Endothelial cell of umbilical vein (primary cell): ENCODE measurements around the gene EHMT1. TPM values are rescaled to one million over a fixed set of nuclear protein-coding genes. Genes with fewer than 3 reads are reported as not detected.

Experiments
- BruUV-seq: library from RNA; stranded (reverse); fragments of 400-500 nt; replicated peaks from 2 replicates; lab custom pipeline; 2021; lab: Mats Ljungman, UMichigan
- CTCF ChIA-PET: fragments of 300-600, 350-600 bp; sonication (Branson Sonifier 250); formaldehyde crosslinking; loops from one replicate; lab custom pipeline; 2021; ENCODE audit warnings: antibody characterized with exemption, inconsistent platforms; lab: Charles Lee
- POLR2A ChIA-PET: fragments of 300-600, 350-600 bp; sonication (Branson Sonifier 250); formaldehyde crosslinking; loops from one replicate; lab custom pipeline; 2021; ENCODE audit warnings: antibody characterized with exemption, inconsistent platforms; lab: Charles Lee
- DNase-seq: peaks from one replicate; pipeline ENCODE4 v3.0.0-alpha.2; 2011; ENCODE audit warnings: low read depth, low spot score
- FAIRE-seq: peaks from 2 replicates; lab custom pipeline; 2011; peaks lifted over from hg19 to GRCh38; lab: Jason Lieb, UNC
- H2AFZ ChIP-seq: 2 replicates; pipeline ENCODE4 v1.6.0; 2012; ENCODE audit warnings: low read depth, low read length, control low read depth, inconsistent platforms
- H3K27ac ChIP-seq: 2 replicates; pipeline ENCODE4 v1.5.1; 2011; ENCODE audit warnings: low read depth, mild to moderate bottlenecking, control low read depth, low read length, moderate library complexity; ENCODE audit not compliant: insufficient read depth
- H3K27me3 ChIP-seq, 2 experiments: 2 replicates each; pipeline versions ENCODE4 v1.6.0 to v1.6.1; 2011; ENCODE audit warnings: low read length in 2 of 2, mixed read lengths in 1 of 2; ENCODE audit not compliant: control insufficient read depth in 2 of 2, insufficient read depth in 2 of 2
- H3K36me3 ChIP-seq, 2 experiments: 2 replicates in 1 of 2; 3 replicates in 1 of 2; pipeline ENCODE4 v1.5.1; 2011; ENCODE audit warnings: low read length in 2 of 2, mild to moderate bottlenecking in 1 of 2, moderate library complexity in 1 of 2; ENCODE audit not compliant: control insufficient read depth in 2 of 2, insufficient read depth in 2 of 2; ENCODE audit errors: extremely low read depth in 1 of 2
- H3K4me1 ChIP-seq: 3 replicates; pipeline ENCODE4 v1.5.1; 2011; ENCODE audit warnings: mild to moderate bottlenecking, low read length; ENCODE audit not compliant: control insufficient read depth, insufficient read depth; ENCODE audit errors: extremely low read depth
- H3K4me2 ChIP-seq: 2 replicates; pipeline ENCODE4 v1.6.1; 2011; ENCODE audit warnings: low read length, control low read depth, mixed read lengths; ENCODE audit not compliant: insufficient read depth
- H3K4me3 ChIP-seq, 3 experiments: fragments of 200-600 bp in 1 of 3; sonication (generic), shearing (Covaris generic) in 1 of 3; replicated peaks in 1 of 3; 2 replicates each; pipeline ENCODE4 v1.5.1; 2011 to 2016; ENCODE audit warnings: control low read depth in 3 of 3, low read length in 3 of 3, mild to moderate bottlenecking in 2 of 3, inconsistent platforms in 1 of 3, low read depth in 1 of 3, moderate library complexity in 1 of 3; ENCODE audit not compliant: insufficient read depth in 1 of 3
- H3K79me2 ChIP-seq: 2 replicates; pipeline ENCODE4 v1.6.0; 2012; ENCODE audit warnings: low read length, inconsistent platforms; ENCODE audit not compliant: control insufficient read depth, insufficient read depth
- H3K9ac ChIP-seq: replicated peaks from 2 replicates; pipeline ENCODE3; 2011; ENCODE audit warnings: low read length, control low read depth; ENCODE audit not compliant: insufficient read depth; ENCODE audit errors: extremely low read depth
- H3K9me1 ChIP-seq: replicated peaks from 3 replicates; pipeline ENCODE4 v1.6.0; 2011; ENCODE audit warnings: mild to moderate bottlenecking, low read length; ENCODE audit not compliant: control insufficient read depth, insufficient read depth; ENCODE audit errors: extremely low read depth
- H3K9me3 ChIP-seq: replicated peaks from 2 replicates; pipeline ENCODE4 v1.5.1; 2012; ENCODE audit warnings: low read length, inconsistent platforms; ENCODE audit not compliant: control insufficient read depth, insufficient read depth
- H4K20me1 ChIP-seq: replicated peaks from 2 replicates; pipeline ENCODE3; 2011; ENCODE audit warnings: mild to moderate bottlenecking, low read length; ENCODE audit not compliant: control insufficient read depth, insufficient read depth; ENCODE audit errors: extremely low read depth
- EZH2 ChIP-seq: IDR thresholded peaks from 2 replicates; pipeline ENCODE4 v1.6.1; 2012; ENCODE audit warnings: borderline replicate concordance, low read depth, mild to moderate bottlenecking, moderate library complexity, low read length, inconsistent platforms; ENCODE audit not compliant: severe bottlenecking
- GATA2 ChIP-seq: IDR thresholded peaks from 2 replicates; pipeline ENCODE4 v1.7.0; 2011; ENCODE audit warnings: low read depth, mild to moderate bottlenecking, moderate library complexity, mixed read lengths, low read length; ENCODE audit not compliant: insufficient read length, insufficient read depth
- JUN ChIP-seq: IDR thresholded peaks from 2 replicates; pipeline ENCODE4 v1.6.1; 2011; ENCODE audit warnings: borderline replicate concordance, low read depth; ENCODE audit not compliant: insufficient read length, insufficient read depth
- MAX ChIP-seq: IDR thresholded peaks from 2 replicates; pipeline ENCODE4 v1.6.1; 2011; ENCODE audit not compliant: insufficient read depth, insufficient read length
- MYC ChIP-seq: IDR thresholded peaks from one replicate; pipeline ENCODE4 v1.6.1; 2011; ENCODE audit warnings: mild to moderate bottlenecking, low read depth, low read length
- POLR2A ChIP-seq: IDR thresholded peaks from 2 replicates; pipeline ENCODE4 v1.6.1; 2012; ENCODE audit warnings: low read depth, mild to moderate bottlenecking, control low read depth, low read length
- POLR2AphosphoS5 ChIP-seq: IDR thresholded peaks from 2 replicates; pipeline ENCODE4 v1.6.1; 2012; ENCODE audit warnings: low read depth, mild to moderate bottlenecking, control low read depth, low read length, moderate library complexity; ENCODE audit not compliant: insufficient read depth
- dilution Hi-C: fragments of 300-500 bp; cut with MboI; formaldehyde crosslinking; loops from one replicate; pipeline ENCODE4 v1.15.0; 2019; ENCODE audit warnings: low sequenced_read_pairs; ENCODE audit not compliant: extremely low pct_ligation_motif_present
- intact Hi-C: fragments of 100-400 bp; cut with micrococcal nuclease; formaldehyde crosslinking; loops from one replicate; pipeline ENCODE4 v1.10.0; 2022
- polyA plus RNA-seq, 4 experiments: library from polyadenylated mRNA; depleted of rRNA in 3 of 4; stranded (reverse) in 3 of 4; unstranded in 1 of 4; fragments of >200 nt; gene quantifications; 2 replicates each; pipeline versions ENCODE4 v1.2.1 to v1.2.3, GENCODE V29; 2011 to 2012; ENCODE audit warnings: missing spikeins in 1 of 4
- total RNA-seq: library from RNA; stranded (reverse); gene quantifications from 2 replicates; pipeline ENCODE4 v1.2.3, GENCODE V29; 2021
- TF ChIP-seq, protein P1 (sequence below), 2 donors: IDR thresholded peaks; 1 replicate in 1 of 2; 2 replicates in 1 of 2; pipeline ENCODE4 v1.5.1; 2011; ENCODE audit warnings: low read length in 2 of 2, mild to moderate bottlenecking in 2 of 2, moderate library complexity in 2 of 2, control low read depth in 1 of 2, inconsistent platforms in 1 of 2, low read depth in 1 of 2; ENCODE audit not compliant: insufficient read depth in 1 of 2; ENCODE audit errors: extremely low read depth in 1 of 2

The EHMT1 gene
- total and polyA plus RNA-seq, 2 donors (not counting 3 experiments of a cell fraction or from before 2014, with no cell fraction given): 48.2 to 104 TPM

DNA sequence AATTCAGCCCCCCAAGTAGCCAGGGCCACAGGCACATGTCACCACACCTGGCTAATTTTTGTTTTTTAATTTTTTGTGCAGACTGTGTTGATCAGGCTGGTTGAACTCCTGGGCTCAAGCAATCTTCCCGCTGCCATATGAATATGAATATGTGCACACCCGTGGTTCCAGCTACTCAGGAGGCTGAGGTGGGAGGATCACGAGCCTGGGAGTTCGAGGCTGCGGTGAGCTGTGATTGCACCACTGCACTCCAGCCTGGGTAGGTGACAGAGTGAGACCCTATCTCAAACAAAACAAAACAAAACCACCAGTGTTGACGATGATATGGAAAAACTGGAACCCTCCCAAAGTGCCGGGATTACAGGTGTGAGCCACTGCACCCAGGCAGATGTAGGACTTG, 32.0 kb downstream of the EHMT1 start:
- H2AFZ ChIP-seq: no peak overlapping the region
- intact Hi-C loops: no loop called here
- no peaks in the 10 kb centered on the region for H3K9me3 ChIP-seq
- BruUV-seq: no TSS peak
- H3K27ac ChIP-seq: no peak overlapping the region
- H4K20me1 ChIP-seq: no peaks in the 10 kb centered on the region
- peaks cover 0 to 2% of the 10 kb centered on the region in 2 experiments for H3K36me3 ChIP-seq
- TF ChIP-seq POLR2AphosphoS5: no peak
- TF ChIP-seq, protein P1, sequence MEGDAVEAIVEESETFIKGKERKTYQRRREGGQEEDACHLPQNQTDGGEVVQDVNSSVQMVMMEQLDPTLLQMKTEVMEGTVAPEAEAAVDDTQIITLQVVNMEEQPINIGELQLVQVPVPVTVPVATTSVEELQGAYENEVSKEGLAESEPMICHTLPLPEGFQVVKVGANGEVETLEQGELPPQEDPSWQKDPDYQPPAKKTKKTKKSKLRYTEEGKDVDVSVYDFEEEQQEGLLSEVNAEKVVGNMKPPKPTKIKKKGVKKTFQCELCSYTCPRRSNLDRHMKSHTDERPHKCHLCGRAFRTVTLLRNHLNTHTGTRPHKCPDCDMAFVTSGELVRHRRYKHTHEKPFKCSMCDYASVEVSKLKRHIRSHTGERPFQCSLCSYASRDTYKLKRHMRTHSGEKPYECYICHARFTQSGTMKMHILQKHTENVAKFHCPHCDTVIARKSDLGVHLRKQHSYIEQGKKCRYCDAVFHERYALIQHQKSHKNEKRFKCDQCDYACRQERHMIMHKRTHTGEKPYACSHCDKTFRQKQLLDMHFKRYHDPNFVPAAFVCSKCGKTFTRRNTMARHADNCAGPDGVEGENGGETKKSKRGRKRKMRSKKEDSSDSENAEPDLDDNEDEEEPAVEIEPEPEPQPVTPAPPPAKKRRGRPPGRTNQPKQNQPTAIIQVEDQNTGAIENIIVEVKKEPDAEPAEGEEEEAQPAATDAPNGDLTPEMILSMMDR (IDR thresholded peaks at IDR 0.05; ENCODE audit: extremely low read depth in 1 of 2, insufficient read depth in 1 of 2, low read depth in 1 of 2, low read length in 2 of 2): no peak
- TF ChIP-seq EZH2: no peak
- TF ChIP-seq GATA2: no peak
- no peak for TF ChIP-seq MYC
- no peak for TF ChIP-seq JUN
- TF ChIP-seq POLR2A: no peak
- no peak for TF ChIP-seq MAX
- DNase-seq (no peak), FAIRE-seq (no peak)
- ChIA-PET CTCF (no interaction called here), POLR2A (no interaction called here)
- H3K4me3 ChIP-seq: no peak overlapping the region
- H3K79me2 ChIP-seq: peaks cover 71% of the 10 kb centered on the region
- no peaks in the 10 kb centered on the region for H3K4me1 ChIP-seq
- no peaks in the 10 kb centered on the region for H3K9me1 ChIP-seq
- no peaks in the 10 kb centered on the region for H3K27me3 ChIP-seq
- no peak overlapping the region for H3K4me2 ChIP-seq
- H3K9ac ChIP-seq: no peak overlapping the region
- dilution Hi-C loops: no loop called here
